Activated T-helper 17 cell treated with anti-CD3 and anti-CD28 coated beads, Interleukin-2, amount 50 U/mL, for 72 hours (primary cell): ENCODE measurements around the gene VIPR2. TPM values are rescaled to one million over a fixed set of nuclear protein-coding genes. Genes with fewer than 3 reads are reported as not detected.

Experiments
- ATAC-seq: fragments of 150-1000 bp; cut with Tn5 transposase; replicated peaks from 2 replicates; pipeline ENCODE4 v1.10.0; 2021; ENCODE audit warnings: mild to moderate bottlenecking, moderate library complexity
- H3K27ac Mint-ChIP-seq: one replicate; pipeline ENCODE4 v1.8.0; 2022; ENCODE audit warnings: mixed read lengths
- H3K27me3 Mint-ChIP-seq: one replicate; pipeline ENCODE4 v1.8.0; 2022; ENCODE audit warnings: mixed read lengths
- H3K36me3 Mint-ChIP-seq: one replicate; pipeline ENCODE4 v1.8.0; 2022; ENCODE audit warnings: low read depth, mild to moderate bottlenecking, mixed read lengths
- H3K4me1 Mint-ChIP-seq: one replicate; pipeline ENCODE4 v1.8.0; 2022; ENCODE audit warnings: mixed read lengths
- H3K4me3 Mint-ChIP-seq: one replicate; pipeline ENCODE4 v1.8.0; 2022; ENCODE audit warnings: mild to moderate bottlenecking, mixed read lengths
- H3K9me3 Mint-ChIP-seq: one replicate; pipeline ENCODE4 v1.8.0; 2022; ENCODE audit warnings: mixed read lengths
- total RNA-seq, 2 donors: library from RNA; stranded (reverse); gene quantifications; one replicate each; pipeline ENCODE4 v1.2.3, GENCODE V29; 2022

Gene VIPR2
- total RNA-seq, 2 donors from 2014 or later, result 1.2 TPM; not detected in 1

- peak overlapping the region; percentile 42 for H3K4me3 Mint-ChIP-seq
- H3K9me3 Mint-ChIP-seq, result no peaks in the 10 kb centered on the region
- H3K36me3 Mint-ChIP-seq, result no peaks in the 10 kb centered on the region
- ATAC-seq, result peak; percentile 35
- H3K4me1 Mint-ChIP-seq, result no peaks in the 10 kb centered on the region
- H3K27me3 Mint-ChIP-seq, result peaks cover 17% of the 10 kb centered on the region
- no peak overlapping the region for H3K27ac Mint-ChIP-seq
These were observed 114.1 kb downstream of the VIPR2 start for GRCh38 chr7:159030490-159031134.

GRCh38 chr7:159028508-159029401, 115.9 kb downstream of the VIPR2 start:
- H3K4me3 Mint-ChIP-seq, result no peak overlapping the region
- no peak overlapping the region for H3K27ac Mint-ChIP-seq
- peaks cover 19% of the 10 kb centered on the region for H3K27me3 Mint-ChIP-seq
- H3K4me1 Mint-ChIP-seq, result no peaks in the 10 kb centered on the region
- no peak for ATAC-seq
- H3K9me3 Mint-ChIP-seq, result no peaks in the 10 kb centered on the region
- no peaks in the 10 kb centered on the region for H3K36me3 Mint-ChIP-seq

- Mint-ChIP-seq H3K4me1 (no peaks in the 10 kb centered on the region), H3K9me3 (no peaks in the 10 kb centered on the region), H3K4me3 (no peak overlapping the region), H3K27ac (no peak overlapping the region), H3K36me3 (no peaks in the 10 kb centered on the region), H3K27me3 (peaks cover 15% of the 10 kb centered on the region)
- ATAC-seq, result no peak
These were observed 116.7 kb downstream of the VIPR2 start for GRCh38 chr7:159027789-159028507.

GRCh38 chr7:159027056-159027788, 117.4 kb downstream of the VIPR2 start:
- peaks cover 11% of the 10 kb centered on the region for H3K27me3 Mint-ChIP-seq
- H3K4me1 Mint-ChIP-seq, result no peaks in the 10 kb centered on the region
- no peak for ATAC-seq
- H3K36me3 Mint-ChIP-seq, result no peaks in the 10 kb centered on the region
- no peaks in the 10 kb centered on the region for H3K9me3 Mint-ChIP-seq
- H3K4me3 Mint-ChIP-seq, result no peak overlapping the region
- no peak overlapping the region for H3K27ac Mint-ChIP-seq

GRCh38 chr7:159026271-159027055, 118.2 kb downstream of the VIPR2 start:
- no peak overlapping the region for H3K27ac Mint-ChIP-seq
- no peaks in the 10 kb centered on the region for H3K9me3 Mint-ChIP-seq
- H3K4me3 Mint-ChIP-seq, result no peak overlapping the region
- H3K27me3 Mint-ChIP-seq, result peaks cover 8% of the 10 kb centered on the region
- peak; percentile 34 for ATAC-seq
- H3K4me1 Mint-ChIP-seq, result no peaks in the 10 kb centered on the region
- no peaks in the 10 kb centered on the region for H3K36me3 Mint-ChIP-seq

- Mint-ChIP-seq H3K36me3 (no peaks in the 10 kb centered on the region), H3K27me3 (peaks cover 6% of the 10 kb centered on the region), H3K27ac (no peak overlapping the region), H3K9me3 (no peaks in the 10 kb centered on the region), H3K4me1 (no peaks in the 10 kb centered on the region), H3K4me3 (no peak overlapping the region)
- no peak for ATAC-seq
These were observed 119.4 kb downstream of the VIPR2 start for GRCh38 chr7:159025161-159025779.

DNA sequence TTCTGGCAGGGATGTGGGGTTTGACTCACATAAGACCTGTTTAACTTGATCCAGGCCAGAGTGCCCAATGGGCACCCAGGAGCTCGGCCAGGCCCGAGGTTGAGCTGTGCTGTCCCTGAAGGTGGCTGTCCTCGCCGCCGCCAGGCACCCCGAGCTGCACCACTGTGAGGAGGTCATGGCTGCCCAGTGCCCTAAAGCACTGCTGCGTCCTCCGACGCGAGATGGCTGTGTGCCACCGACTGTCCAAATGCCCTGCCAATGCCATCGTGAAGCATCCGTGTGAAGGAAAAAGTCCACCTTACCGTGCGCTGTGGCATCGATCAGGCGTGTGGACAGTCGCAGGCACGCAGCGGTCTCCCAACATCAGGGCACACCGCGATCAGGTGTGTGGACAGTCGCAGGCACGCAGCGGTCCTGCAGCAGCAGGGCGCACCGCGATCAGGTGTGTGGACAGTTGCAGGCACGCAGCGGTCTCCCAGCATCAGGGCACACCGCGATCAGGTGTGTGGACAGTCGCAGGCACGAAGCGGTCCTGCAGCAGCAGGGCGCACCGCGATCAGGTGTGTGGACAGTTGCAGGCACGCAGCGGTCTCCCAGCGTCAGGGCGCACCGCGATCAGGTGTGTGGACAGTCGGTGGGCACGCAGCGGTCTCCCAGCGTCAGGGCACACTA, 120.3 kb downstream of the VIPR2 start:
- no peaks in the 10 kb centered on the region for H3K4me1 Mint-ChIP-seq
- no peaks in the 10 kb centered on the region for H3K36me3 Mint-ChIP-seq
- peaks cover 7% of the 10 kb centered on the region for H3K27me3 Mint-ChIP-seq
- no peaks in the 10 kb centered on the region for H3K9me3 Mint-ChIP-seq
- no peak overlapping the region for H3K4me3 Mint-ChIP-seq
- ATAC-seq, result no peak
- no peak overlapping the region for H3K27ac Mint-ChIP-seq

GRCh38 chr7:159023746-159024145, 120.9 kb downstream of the VIPR2 start:
- no peak for ATAC-seq
- H3K27ac Mint-ChIP-seq, result no peak overlapping the region
- no peak overlapping the region for H3K4me3 Mint-ChIP-seq
- no peaks in the 10 kb centered on the region for H3K36me3 Mint-ChIP-seq
- no peaks in the 10 kb centered on the region for H3K4me1 Mint-ChIP-seq
- peaks cover 7% of the 10 kb centered on the region for H3K27me3 Mint-ChIP-seq
- H3K9me3 Mint-ChIP-seq, result no peaks in the 10 kb centered on the region

GRCh38 chr7:159023206-159023605, 121.5 kb downstream of the VIPR2 start:
- ATAC-seq, result no peak
- no peak overlapping the region for H3K4me3 Mint-ChIP-seq
- no peaks in the 10 kb centered on the region for H3K36me3 Mint-ChIP-seq
- no peaks in the 10 kb centered on the region for H3K4me1 Mint-ChIP-seq
- no peak overlapping the region for H3K27ac Mint-ChIP-seq
- H3K9me3 Mint-ChIP-seq, result no peaks in the 10 kb centered on the region
- H3K27me3 Mint-ChIP-seq, result peaks cover 7% of the 10 kb centered on the region

- no peak for ATAC-seq
- H3K36me3 Mint-ChIP-seq, result no peaks in the 10 kb centered on the region
These were observed 122.3 kb downstream of the VIPR2 start for GRCh38 chr7:159022238-159022993.

GRCh38 chr7:159020987-159021386, 123.7 kb downstream of the VIPR2 start:
- H3K4me1 Mint-ChIP-seq, result no peaks in the 10 kb centered on the region
- ATAC-seq, result no peak
- no peaks in the 10 kb centered on the region for H3K36me3 Mint-ChIP-seq
- no peak overlapping the region for H3K4me3 Mint-ChIP-seq
- peaks cover 11% of the 10 kb centered on the region for H3K27me3 Mint-ChIP-seq
- no peak overlapping the region for H3K27ac Mint-ChIP-seq
- no peaks in the 10 kb centered on the region for H3K9me3 Mint-ChIP-seq

More at GRCh38 chr7:159022238-159022993, 122.3 kb downstream of the VIPR2 start:
- no peaks in the 10 kb centered on the region for H3K4me1 Mint-ChIP-seq
- H3K9me3 Mint-ChIP-seq, result no peaks in the 10 kb centered on the region
- H3K27me3 Mint-ChIP-seq, result peaks cover 7% of the 10 kb centered on the region
- no peak overlapping the region for H3K4me3 Mint-ChIP-seq
- no peak overlapping the region for H3K27ac Mint-ChIP-seq

- H3K4me3 Mint-ChIP-seq, result no peak overlapping the region
- H3K9me3 Mint-ChIP-seq, result no peaks in the 10 kb centered on the region
- H3K27ac Mint-ChIP-seq, result no peak overlapping the region
- no peaks in the 10 kb centered on the region for H3K36me3 Mint-ChIP-seq
- peaks cover 7% of the 10 kb centered on the region for H3K27me3 Mint-ChIP-seq
- H3K4me1 Mint-ChIP-seq, result no peaks in the 10 kb centered on the region
- ATAC-seq, result no peak
These were observed 125.6 kb downstream of the VIPR2 start for GRCh38 chr7:159019111-159019510.
